Measurements from ENCODE around the gene AMPD1.

DNA sequence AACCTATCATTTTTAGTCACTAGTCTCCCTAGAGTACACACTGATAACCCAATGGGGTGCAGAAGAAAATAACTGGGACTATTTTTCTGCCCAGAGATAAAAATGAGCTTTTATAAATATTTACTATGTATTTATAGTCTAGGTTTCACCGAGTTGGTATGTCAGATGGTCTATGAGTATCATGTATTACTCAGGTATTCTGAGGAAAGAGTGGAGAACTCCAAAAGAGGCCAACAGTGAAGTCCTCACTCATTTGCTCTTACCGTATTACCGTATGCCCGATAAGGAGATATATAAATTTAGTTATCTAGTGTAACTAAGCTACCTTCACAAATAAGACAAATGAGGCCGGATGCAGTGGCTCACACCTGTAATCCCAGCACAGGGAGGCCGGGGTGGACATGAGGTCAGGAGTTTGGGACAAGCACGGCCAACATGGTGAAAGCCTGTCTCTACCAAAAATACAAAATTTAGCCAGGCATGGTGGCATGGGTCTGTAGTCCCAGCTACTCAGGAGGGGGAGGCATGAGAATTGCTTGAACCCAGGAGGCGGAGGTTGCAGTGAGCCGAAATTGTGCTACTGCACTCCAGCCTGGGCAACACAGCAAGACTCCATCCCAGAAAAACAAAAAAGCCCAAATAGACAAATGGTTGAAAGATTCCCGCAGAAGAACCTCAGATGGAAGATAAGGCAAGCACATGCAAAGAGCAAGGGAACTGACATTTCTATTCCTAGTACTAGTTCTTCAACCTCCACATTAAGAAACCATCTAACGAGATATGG is 46.8 kb upstream of the AMPD1 start:
- TF ChIP-seq, protein P1, sequence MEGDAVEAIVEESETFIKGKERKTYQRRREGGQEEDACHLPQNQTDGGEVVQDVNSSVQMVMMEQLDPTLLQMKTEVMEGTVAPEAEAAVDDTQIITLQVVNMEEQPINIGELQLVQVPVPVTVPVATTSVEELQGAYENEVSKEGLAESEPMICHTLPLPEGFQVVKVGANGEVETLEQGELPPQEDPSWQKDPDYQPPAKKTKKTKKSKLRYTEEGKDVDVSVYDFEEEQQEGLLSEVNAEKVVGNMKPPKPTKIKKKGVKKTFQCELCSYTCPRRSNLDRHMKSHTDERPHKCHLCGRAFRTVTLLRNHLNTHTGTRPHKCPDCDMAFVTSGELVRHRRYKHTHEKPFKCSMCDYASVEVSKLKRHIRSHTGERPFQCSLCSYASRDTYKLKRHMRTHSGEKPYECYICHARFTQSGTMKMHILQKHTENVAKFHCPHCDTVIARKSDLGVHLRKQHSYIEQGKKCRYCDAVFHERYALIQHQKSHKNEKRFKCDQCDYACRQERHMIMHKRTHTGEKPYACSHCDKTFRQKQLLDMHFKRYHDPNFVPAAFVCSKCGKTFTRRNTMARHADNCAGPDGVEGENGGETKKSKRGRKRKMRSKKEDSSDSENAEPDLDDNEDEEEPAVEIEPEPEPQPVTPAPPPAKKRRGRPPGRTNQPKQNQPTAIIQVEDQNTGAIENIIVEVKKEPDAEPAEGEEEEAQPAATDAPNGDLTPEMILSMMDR (IDR thresholded peaks at IDR 0.05) = no peak
- no peak for TF ChIP-seq EP300 (IDR thresholded peaks at IDR 0.05)
- no peak for TF ChIP-seq POLR2AphosphoS5 (IDR thresholded peaks at IDR 0.05)
